Motor neuron (in vitro differentiated cells): ENCODE results near the gene DEPDC1B. TPM values are rescaled to one million over a fixed set of nuclear protein-coding genes. Genes with fewer than 3 reads are reported as not detected.
"Not testable (repeated sequence)": the region's sequence is repeated elsewhere in the genome, so short reads cannot be mapped to it uniquely, and the experiment has no call there.

Experiments
- ATAC-seq, 8 experiments: fragments of 200-7000 bp; cut with Tn5 transposase; replicated peaks in 6 of 8; 2 replicates each; pipeline ENCODE4 v1.8.0; 2021; ENCODE audit warnings: mild to moderate bottlenecking in 8 of 8, moderate library complexity in 8 of 8
- H3K27ac ChIP-seq, 2 donors: fragments of 250-450 bp; sonication (Bioruptor Pico); 2 replicates each; pipeline ENCODE4 v1.9.0; 2021; ENCODE audit warnings: antibody characterized with exemption in 2 of 2, mild to moderate bottlenecking in 2 of 2, moderate library complexity in 1 of 2
- H3K4me1 ChIP-seq, 2 donors: fragments of 250-450 bp; sonication (Bioruptor Pico); replicated peaks in 1 of 2; 2 replicates each; pipeline ENCODE4 v1.6.1; 2021; ENCODE audit warnings: antibody characterized with exemption in 2 of 2, mild to moderate bottlenecking in 2 of 2, moderate library complexity in 1 of 2
- H3K4me3 ChIP-seq, 5 donors: fragments of 250-450 bp; sonication (Bioruptor Pico); 2 replicates each; pipeline ENCODE4 v1.9.0; 2021; ENCODE audit warnings: antibody characterized with exemption in 5 of 5, mild to moderate bottlenecking in 5 of 5, moderate library complexity in 4 of 5
- WGBS, 10 experiments: fragments of 450-650 bp; shearing (Covaris generic); methylation state at CpG; one replicate each; pipeline ENCODE4 v1.0.0; 2022; 5-methylcytosine and 5-hydroxymethylcytosine counted together
- in situ Hi-C, 9 experiments: fragments of 400-800 bp; cut with MboI; loops; one replicate each; pipeline ENCODE4 v1.15.0; 2021; ENCODE audit warnings: low sequenced_read_pairs in 9 of 9, low pct_unique_long_range_greater_than_20kb in 2 of 9; ENCODE audit not compliant: unreplicated experiment in 9 of 9
- total RNA-seq, 8 experiments: library from RNA; unstranded; fragments of 300-600 nt; gene quantifications; 2 replicates each; pipeline versions ENCODE4 v1.2.3 to v1.2.4, GENCODE V29; 2022

Gene DEPDC1B
- total RNA-seq, 8 experiments from 2014 or later, result 0.71 to 24.9 (median 2.8) TPM

- peak; percentile 76 to 100 (median 92) for ATAC-seq
- H3K4me1 ChIP-seq, result no peaks in the 10 kb centered on the region
- H3K4me3 ChIP-seq, result no peak overlapping the region
- in situ Hi-C loops, result loop anchor here in 3 of 9 experiments (25.0 kb wide), 3 partner anchors 199 to 1249 kb away; partner anchors contain the start of genes ERCC8 (in 1 of the 3) and NDUFAF2 (in 1 of the 3)
- no peak overlapping the region for H3K27ac ChIP-seq
- WGBS, 10 experiments, result 64 to 100% (median 96%) methylated on average over 1 to 3 of the region's 3 CpGs; no CpG with 5 or more reads in 3 of the 10 experiments
Observed at GRCh38 chr5:60687927-60688720, 11.8 kb downstream of the DEPDC1B start.

DNA sequence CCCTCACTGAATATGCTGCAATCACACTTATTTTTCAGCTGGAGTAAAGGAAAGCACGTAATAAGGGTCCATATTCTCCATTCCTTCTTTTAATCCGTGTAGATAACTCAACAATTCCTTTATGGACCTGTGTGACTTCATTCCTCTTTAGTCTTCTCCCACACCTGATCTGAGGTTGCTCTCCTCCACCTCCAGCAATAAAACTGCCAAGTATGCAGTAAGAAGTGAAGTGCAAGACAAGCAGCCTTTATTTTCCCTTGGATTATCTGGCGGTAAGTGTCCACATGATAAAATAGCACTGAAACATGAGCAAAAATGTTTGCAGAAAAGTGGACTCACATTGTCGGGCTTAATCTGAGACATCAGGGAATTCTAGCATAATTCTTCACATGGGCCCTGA lies 13.8 kb downstream of the DEPDC1B start:
- in situ Hi-C loops, result loop anchor here in 3 of 9 experiments (25.0 kb wide), 3 partner anchors 201 to 1251 kb away; partner anchors contain the start of genes ERCC8 (in 1 of the 3) and NDUFAF2 (in 1 of the 3)
- ATAC-seq, result no peak
- WGBS, 10 experiments, result 83 to 100% (median 96%) methylated on average over 1 to 4 of the region's 4 CpGs

DNA sequence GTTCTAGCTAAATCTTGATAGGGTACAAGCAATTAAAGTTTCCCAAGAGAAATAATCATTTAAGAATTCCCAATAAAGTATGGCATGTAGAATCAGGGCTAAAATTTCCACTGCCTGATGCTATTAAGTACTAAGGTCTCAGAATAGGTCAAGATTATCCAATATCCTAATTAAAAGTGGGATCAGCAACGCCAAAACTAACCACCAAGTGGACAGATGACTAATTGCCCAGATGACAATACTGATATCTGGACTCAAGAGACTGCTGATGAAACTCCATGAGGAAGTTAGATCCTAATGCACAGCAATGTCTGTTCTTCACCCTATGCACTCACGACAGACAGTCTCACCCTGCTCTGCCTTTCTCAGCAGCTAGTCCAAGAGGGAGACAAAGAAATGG lies 14.3 kb downstream of the DEPDC1B start:
- in situ Hi-C loops, result loop anchor here in 3 of 9 experiments (25.0 kb wide), 3 partner anchors 202 to 1252 kb away; partner anchors contain the start of genes ERCC8 (in 1 of the 3) and NDUFAF2 (in 1 of the 3)
- Histone ChIP-seq H3K4me3 (no peak overlapping the region), H3K4me1 (no peaks in the 10 kb centered on the region), H3K27ac (no peak overlapping the region)
- ATAC-seq, result no peak
- WGBS, 10 experiments, result 80 to 100% (median 89%) methylated on average over 1 to 2 of the region's 2 CpGs; no CpG with 5 or more reads in 2 of the 10 experiments

More for the DNA sequence above, 13.8 kb downstream of the DEPDC1B start:
- no peak overlapping the region for H3K4me3 ChIP-seq
- no peak overlapping the region for H3K27ac ChIP-seq
- no peaks in the 10 kb centered on the region for H3K4me1 ChIP-seq

- Histone ChIP-seq H3K27ac (no peak overlapping the region), H3K4me1 (no peaks in the 10 kb centered on the region), H3K4me3 (no peak overlapping the region)
- no peak for ATAC-seq
- in situ Hi-C loops, result loop anchor here in 3 of 9 experiments (25.0 kb wide), 3 partner anchors 202 to 1252 kb away; partner anchors contain the start of genes ERCC8 (in 1 of the 3) and NDUFAF2 (in 1 of the 3)
- WGBS, 10 experiments, result 90 to 100% (median 95%) methylated on average over 2 to 6 of the region's 6 CpGs; no CpG with 5 or more reads in 1 of the 10 experiments
Observed at GRCh38 chr5:60685028-60685427, 14.9 kb downstream of the DEPDC1B start.

GRCh38 chr5:60682007-60682406 lies 18.0 kb downstream of the DEPDC1B start:
- in situ Hi-C loops, result loop anchor here in 3 of 9 experiments (25.0 kb wide), 3 partner anchors 205 to 1255 kb away; partner anchors contain the start of genes ERCC8 (in 1 of the 3) and NDUFAF2 (in 1 of the 3)
- H3K4me3 ChIP-seq, H3K4me1 ChIP-seq, ATAC-seq, H3K27ac ChIP-seq: not testable (repeated sequence)
- 60 to 100% (median 100%) methylated on average over 1 to 2 of the region's 5 CpGs; no CpG with 5 or more reads in 4 of the 10 experiments for WGBS, 10 experiments

GRCh38 chr5:60679816-60680215 lies 20.1 kb downstream of the DEPDC1B start:
- in situ Hi-C loops, result loop anchor here in 3 of 9 experiments (25.0 kb wide), 3 partner anchors 207 to 1257 kb away; partner anchors contain the start of genes ERCC8 (in 1 of the 3) and NDUFAF2 (in 1 of the 3)
- 83 to 100% (median 96%) methylated on average over 1 to 2 of the region's 2 CpGs; no CpG with 5 or more reads in 1 of the 10 experiments for WGBS, 10 experiments

GRCh38 chr5:60677850-60678664 lies 21.9 kb downstream of the DEPDC1B start:
- ATAC-seq, result peak in 4 of 8 experiments; percentile 45 to 78 (median 67)
- no peak overlapping the region for H3K27ac ChIP-seq
- in situ Hi-C loops, result loop anchor here in 3 of 9 experiments (25.0 kb wide), 3 partner anchors 209 to 1259 kb away; partner anchors contain the start of genes ERCC8 (in 1 of the 3) and NDUFAF2 (in 1 of the 3)
- 0 to 94% (median 77%) methylated on average over 1 to 6 of the region's 6 CpGs for WGBS, 10 experiments
- no peak overlapping the region for H3K4me3 ChIP-seq
- no peaks in the 10 kb centered on the region for H3K4me1 ChIP-seq

More at GRCh38 chr5:60679816-60680215, 20.1 kb downstream of the DEPDC1B start:
- no peak overlapping the region for H3K27ac ChIP-seq
- no peak for ATAC-seq
- H3K4me3 ChIP-seq, result no peak overlapping the region
- no peaks in the 10 kb centered on the region for H3K4me1 ChIP-seq

GRCh38 chr5:60675286-60675685 lies 24.7 kb downstream of the DEPDC1B start:
- ATAC-seq, result no peak
- in situ Hi-C loops, result loop anchor here in 3 of 9 experiments (25.0 kb wide), 3 partner anchors 212 to 1262 kb away; partner anchors contain the start of genes ERCC8 (in 1 of the 3) and NDUFAF2 (in 1 of the 3)
- Histone ChIP-seq H3K27ac (no peak overlapping the region), H3K4me1 (no peaks in the 10 kb centered on the region), H3K4me3 (no peak overlapping the region)
- 80 to 100% (median 96%) methylated on average over 1 of the region's 1 CpG; no CpG with 5 or more reads in 2 of the 10 experiments for WGBS, 10 experiments

DNA sequence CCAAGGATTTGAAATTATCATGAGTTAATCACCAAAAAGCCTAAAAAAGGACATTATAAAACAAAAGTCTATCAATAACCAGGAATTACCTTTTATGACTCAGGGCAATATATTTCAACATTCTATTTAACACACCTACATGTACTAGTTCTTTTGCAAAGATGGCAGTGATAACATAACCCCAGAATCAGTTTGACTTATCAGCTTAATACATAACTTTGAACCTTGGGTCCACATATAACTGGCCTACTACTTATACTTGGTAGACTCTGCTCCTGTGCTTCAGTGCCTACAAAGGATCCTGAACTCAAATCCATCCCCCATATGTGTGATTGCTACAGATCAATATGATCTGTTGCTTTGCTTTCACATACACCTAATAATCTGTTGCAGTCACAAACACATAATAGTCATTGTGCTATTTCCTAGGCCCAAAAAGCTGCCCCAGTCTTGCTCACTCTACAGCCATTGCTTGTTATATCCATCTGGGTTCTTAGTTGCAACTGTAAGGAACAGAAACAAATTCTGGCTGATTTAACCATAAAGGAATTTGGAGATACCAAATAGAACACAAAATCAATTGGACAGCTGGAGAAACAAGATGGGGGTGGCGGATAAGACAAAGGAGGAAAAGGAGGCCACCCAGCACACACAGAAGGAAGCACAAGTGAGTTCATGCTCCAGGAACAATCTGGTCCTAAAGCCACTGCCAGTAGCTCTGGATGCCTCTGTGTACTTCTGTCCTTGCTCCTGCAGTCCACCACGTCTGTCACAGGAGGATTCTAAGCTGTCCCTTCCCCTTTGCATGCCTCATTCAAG lies 25.5 kb downstream of the DEPDC1B start:
- Histone ChIP-seq H3K27ac (no peak overlapping the region), H3K4me3 (no peak overlapping the region), H3K4me1 (no peaks in the 10 kb centered on the region)
- no peak for ATAC-seq
- in situ Hi-C loops, result loop anchor here in 6 of 9 experiments (25.0 kb wide), 4 partner anchors 213 to 1263 kb away; partner anchors contain the start of genes ERCC8 (in 1 of the 6) and NDUFAF2 (in 1 of the 6)
- 80 to 100% (median 87%) methylated on average over 1 to 2 of the region's 2 CpGs; no CpG with 5 or more reads in 4 of the 10 experiments for WGBS, 10 experiments

GRCh38 chr5:60673334-60673733 lies 26.6 kb downstream of the DEPDC1B start:
- 33 to 86% (median 77%) methylated on average over 1 to 2 of the region's 2 CpGs; no CpG with 5 or more reads in 4 of the 10 experiments for WGBS, 10 experiments
- H3K4me1 ChIP-seq, result no peaks in the 10 kb centered on the region
- H3K4me3 ChIP-seq, result no peak overlapping the region
- in situ Hi-C loops, result loop anchor here in 6 of 9 experiments (25.0 kb wide), 1 partner anchor 861 kb away; no protein-coding TSS in a partner anchor
- no peak overlapping the region for H3K27ac ChIP-seq
- ATAC-seq, result no peak

- WGBS, 10 experiments, result 71 to 100% (median 100%) methylated on average over 1 to 3 of the region's 3 CpGs; no CpG with 5 or more reads in 3 of the 10 experiments
- Histone ChIP-seq H3K27ac (no peak overlapping the region), H3K4me1 (no peaks in the 10 kb centered on the region), H3K4me3 (no peak overlapping the region)
- no peak for ATAC-seq
- in situ Hi-C loops, result loop anchor here in 6 of 9 experiments (25.0 kb wide), 1 partner anchor 860 kb away; no protein-coding TSS in a partner anchor
Observed at GRCh38 chr5:60672693-60673264, 27.2 kb downstream of the DEPDC1B start.
